ENCODE measurements around the gene CALML3. TPM values are rescaled to one million over a fixed set of nuclear protein-coding genes. Genes with fewer than 3 reads are reported as not detected.

The CALML3 gene
- total and polyA plus RNA-seq, 4 donors = 0.10 to 0.13 TPM; not detected in 2

DNA sequence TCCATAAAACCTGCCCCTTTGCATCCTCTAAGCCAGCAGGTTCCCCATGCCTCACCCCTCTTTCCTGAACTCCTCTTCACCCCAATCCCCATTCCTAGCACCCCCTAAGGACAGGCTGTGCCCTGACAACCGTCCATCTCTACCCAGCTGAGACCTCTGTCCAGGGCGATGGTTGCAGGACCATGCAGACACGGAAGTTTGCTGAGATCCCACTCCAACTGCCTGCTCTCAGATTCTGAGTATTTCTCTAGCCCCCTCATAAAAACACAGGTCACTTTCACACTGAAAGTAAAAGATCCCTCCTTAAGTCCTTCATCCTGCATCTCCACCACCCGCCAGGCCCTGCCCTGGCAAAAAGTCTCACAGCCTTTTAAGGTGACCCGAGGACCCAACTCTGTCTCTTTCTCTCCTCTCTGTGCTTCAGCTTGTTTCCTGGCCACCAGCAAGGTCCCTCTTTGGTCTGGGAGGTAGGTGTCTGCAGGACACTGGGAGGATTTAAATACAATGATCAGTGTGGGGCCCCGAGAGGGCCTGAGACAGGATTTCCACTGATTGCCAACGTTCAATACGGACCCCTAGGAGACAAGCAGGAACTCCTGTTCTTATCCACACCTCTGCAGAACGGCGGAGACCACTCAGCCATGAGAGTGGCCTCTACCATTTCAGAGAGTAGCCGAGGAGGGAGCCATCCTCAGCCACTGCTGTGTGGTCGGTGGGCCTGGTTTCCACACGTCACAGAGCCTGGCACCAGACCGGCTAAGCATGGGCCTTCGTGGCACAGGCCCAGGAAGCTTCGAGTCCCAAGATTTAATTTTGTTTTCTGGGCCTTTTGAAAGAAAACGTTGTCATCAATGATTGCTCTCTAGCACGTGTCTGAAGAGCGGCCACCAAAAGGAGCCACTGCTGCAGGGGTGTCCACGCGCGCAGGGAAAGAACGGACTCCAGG lies 27.9 kb downstream of the CALML3 start:
- Histone ChIP-seq H3K27ac (ENCODE audit: low read depth in 1 of 2, low read length in 2 of 2) (peak overlapping the region; percentile 15 to 76), H3K36me3 (ENCODE audit: control insufficient read depth in 1 of 2, insufficient read depth in 2 of 2, low read length in 1 of 2) (no peaks in the 10 kb centered on the region), H3K4me3 (ENCODE audit: low read length in 2 of 2) (no peak overlapping the region), H3K27me3 (ENCODE audit: control insufficient read depth in 1 of 2, insufficient read depth in 2 of 2, low read length in 1 of 2) (no peaks in the 10 kb centered on the region), H3K4me1 (ENCODE audit: control insufficient read depth in 1 of 2, insufficient read depth in 2 of 2, low read length in 2 of 2) (peaks cover 0 to 4% of the 10 kb centered on the region in 2 donors), H3K9me3 (ENCODE audit: control insufficient read depth, low read length) (no peaks in the 10 kb centered on the region)
- ATAC-seq (ENCODE audit: low FRiP score) (no peak), DNase-seq (peak; percentile 29 to 59)
- WGBS, 2 donors = 55 to 61% methylated on average over 23 of the region's 23 CpGs
- intact Hi-C loops (cut with DNase I) = no loop called here

DNA sequence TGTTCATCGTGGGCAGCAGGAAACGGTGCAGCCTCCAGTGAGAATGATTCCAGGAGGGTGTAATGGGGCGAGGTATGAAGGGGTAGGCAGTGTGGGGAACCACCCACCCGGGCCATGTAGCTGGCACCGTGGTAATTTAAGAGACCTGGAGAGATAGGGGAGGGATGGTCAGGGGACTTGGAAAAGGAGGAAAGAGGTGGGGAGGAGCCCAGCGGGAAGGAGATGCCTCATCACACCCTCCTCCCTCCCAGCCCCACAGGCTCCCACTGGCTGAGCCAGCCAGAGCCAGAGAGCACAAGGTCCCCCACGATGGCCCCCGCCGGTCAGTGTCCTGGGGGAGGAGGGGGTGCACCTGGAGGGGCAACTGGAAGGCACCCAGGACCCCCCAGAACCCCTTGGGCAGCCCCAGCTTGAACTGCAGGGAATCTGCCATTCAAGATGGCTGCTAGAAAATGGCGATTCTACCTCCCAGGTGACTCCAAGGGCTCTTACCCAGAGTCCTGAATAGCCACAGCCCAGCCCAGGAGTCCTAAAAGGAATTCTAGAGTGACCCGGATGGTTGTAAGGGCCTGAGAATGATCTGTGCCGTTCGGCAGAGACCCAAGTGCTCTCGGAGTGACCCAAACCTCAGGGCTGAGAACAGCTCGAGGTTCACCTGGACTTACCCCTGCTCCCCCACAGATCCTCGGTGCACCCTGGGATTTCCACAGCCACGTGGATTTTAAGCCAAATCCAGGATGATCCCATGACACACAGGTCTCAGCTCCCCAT lies 28.8 kb downstream of the CALML3 start:
- WGBS, 2 donors = 25 to 38% methylated on average over 14 to 17 of the region's 17 CpGs
- Histone ChIP-seq H3K9me3 (ENCODE audit: control insufficient read depth, low read length) (no peaks in the 10 kb centered on the region), H3K4me1 (ENCODE audit: control insufficient read depth in 1 of 2, insufficient read depth in 2 of 2, low read length in 2 of 2) (peaks cover 0 to 6% of the 10 kb centered on the region in 2 donors), H3K4me3 (ENCODE audit: low read length in 2 of 2) (no peak overlapping the region), H3K27ac (ENCODE audit: low read depth in 1 of 2, low read length in 2 of 2) (peak overlapping the region; percentile 34 to 76), H3K27me3 (ENCODE audit: control insufficient read depth in 1 of 2, insufficient read depth in 2 of 2, low read length in 1 of 2) (no peaks in the 10 kb centered on the region), H3K36me3 (ENCODE audit: control insufficient read depth in 1 of 2, insufficient read depth in 2 of 2, low read length in 1 of 2) (no peaks in the 10 kb centered on the region)
- ATAC-seq (ENCODE audit: low FRiP score) (peak; percentile 2), DNase-seq (peak; percentile 48 to 61)
- intact Hi-C loops (cut with DNase I) = no loop called here

DNA sequence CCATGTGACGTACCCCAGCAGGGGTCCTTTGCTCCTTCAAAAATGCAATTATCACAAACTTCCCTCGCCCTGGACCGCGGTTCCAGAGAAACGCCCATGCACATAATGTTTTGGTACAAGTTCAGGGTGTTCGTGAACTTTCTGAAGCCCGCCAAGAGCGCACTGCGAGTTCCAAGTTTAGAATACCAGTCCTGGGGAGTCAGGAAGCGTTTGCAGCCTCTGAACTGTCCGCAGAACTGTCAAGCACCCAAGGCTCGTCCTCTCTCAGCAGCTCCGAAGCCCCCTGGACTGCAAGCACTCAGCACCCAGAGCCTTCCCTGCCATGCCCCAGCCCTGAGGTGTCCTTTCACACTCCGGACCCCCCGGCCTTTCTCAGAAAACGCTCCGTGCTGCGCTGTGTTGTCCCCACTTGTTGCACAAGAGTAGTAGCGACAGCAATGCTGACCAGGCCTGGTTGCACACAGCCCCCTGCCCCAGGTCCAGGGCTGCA lies 30.3 kb downstream of the CALML3 start:
- Histone ChIP-seq H3K9me3 (ENCODE audit: control insufficient read depth, low read length) (no peaks in the 10 kb centered on the region), H3K4me1 (ENCODE audit: control insufficient read depth in 1 of 2, insufficient read depth in 2 of 2, low read length in 2 of 2) (peaks cover 0 to 6% of the 10 kb centered on the region in 2 donors), H3K27me3 (ENCODE audit: control insufficient read depth in 1 of 2, insufficient read depth in 2 of 2, low read length in 1 of 2) (no peaks in the 10 kb centered on the region), H3K4me3 (ENCODE audit: low read length in 2 of 2) (no peak overlapping the region), H3K27ac (ENCODE audit: low read depth in 1 of 2, low read length in 2 of 2) (peak overlapping the region; percentile 2 to 76), H3K36me3 (ENCODE audit: control insufficient read depth in 1 of 2, insufficient read depth in 2 of 2, low read length in 1 of 2) (no peaks in the 10 kb centered on the region)
- peak; percentile 21 for ATAC-seq (ENCODE audit: low FRiP score)
- WGBS, 2 donors = 7 to 10% methylated on average over 19 of the region's 19 CpGs
- peak; percentile 60 to 82 for DNase-seq
- intact Hi-C loops (cut with DNase I) = loop anchor here in 1 of 2 donors (5.0 kb wide), 2 partner anchors 47 to 108 kb away; no protein-coding TSS in a partner anchor

DNA sequence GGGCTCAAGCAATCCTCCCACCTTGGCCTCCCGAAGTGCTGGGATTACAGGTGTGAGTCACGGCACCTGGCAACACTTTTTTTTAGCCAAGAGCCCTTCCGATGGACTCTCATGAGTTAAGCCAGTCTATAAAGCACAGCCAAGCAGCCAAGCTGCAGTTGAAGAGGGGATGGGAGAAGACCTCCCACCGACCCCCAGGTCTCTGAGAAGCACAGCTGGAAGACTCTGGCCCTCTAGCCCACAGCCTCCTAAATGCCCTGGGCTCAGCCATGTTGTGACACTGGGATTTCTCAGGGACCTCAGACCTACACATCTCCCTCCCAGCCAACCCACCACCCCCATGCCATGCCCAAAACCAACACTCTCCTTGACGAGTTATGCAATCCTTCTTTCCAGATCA lies 31.1 kb downstream of the CALML3 start:
- peak overlapping the region in 1 of 2 donors; percentile 76 for H3K27ac ChIP-seq (ENCODE audit: low read depth in 1 of 2, low read length in 2 of 2)
- H3K4me3 ChIP-seq (ENCODE audit: low read length in 2 of 2) = no peak overlapping the region
- H3K9me3 ChIP-seq (ENCODE audit: control insufficient read depth, low read length) = no peaks in the 10 kb centered on the region
- no peaks in the 10 kb centered on the region for H3K36me3 ChIP-seq (ENCODE audit: control insufficient read depth in 1 of 2, insufficient read depth in 2 of 2, low read length in 1 of 2)
- H3K4me1 ChIP-seq (ENCODE audit: control insufficient read depth in 1 of 2, insufficient read depth in 2 of 2, low read length in 2 of 2) = peaks cover 1 to 6% of the 10 kb centered on the region in 2 donors
- WGBS, 2 donors = 83 to 84% methylated on average over 5 of the region's 5 CpGs
- ATAC-seq (ENCODE audit: low FRiP score) (no peak), DNase-seq (peak in 1 of 2 donors; percentile 51)
- intact Hi-C loops (cut with DNase I) = loop anchor here in 1 of 2 donors (5.0 kb wide), 2 partner anchors 46 to 109 kb away; no protein-coding TSS in a partner anchor
- no peaks in the 10 kb centered on the region for H3K27me3 ChIP-seq (ENCODE audit: control insufficient read depth in 1 of 2, insufficient read depth in 2 of 2, low read length in 1 of 2)

DNA sequence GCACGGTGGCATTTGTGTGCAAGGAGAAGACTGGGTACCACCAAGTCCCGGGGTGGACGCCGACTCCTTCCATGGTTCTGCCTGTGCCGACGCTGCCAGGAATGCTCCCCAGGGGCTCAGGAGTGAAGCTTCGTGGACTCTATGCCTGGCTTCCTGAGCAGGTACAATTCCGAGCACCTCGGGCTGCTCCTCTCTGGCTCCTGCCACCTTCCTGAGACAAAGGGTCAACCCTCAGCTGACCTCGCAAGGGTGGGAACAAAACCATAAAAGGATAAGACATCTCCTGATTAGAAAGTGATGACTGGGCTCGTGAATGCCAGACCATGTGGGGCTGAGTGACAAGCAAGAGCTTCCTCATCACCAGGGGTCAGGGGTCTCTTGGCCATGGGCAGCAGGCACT lies 31.8 kb downstream of the CALML3 start:
- H3K27me3 ChIP-seq (ENCODE audit: control insufficient read depth in 1 of 2, insufficient read depth in 2 of 2, low read length in 1 of 2) = no peaks in the 10 kb centered on the region
- H3K9me3 ChIP-seq (ENCODE audit: control insufficient read depth, low read length) = no peaks in the 10 kb centered on the region
- peak overlapping the region in 1 of 2 donors; percentile 48 for H3K27ac ChIP-seq (ENCODE audit: low read depth in 1 of 2, low read length in 2 of 2)
- H3K4me1 ChIP-seq (ENCODE audit: control insufficient read depth in 1 of 2, insufficient read depth in 2 of 2, low read length in 2 of 2) = peaks cover 1 to 6% of the 10 kb centered on the region in 2 donors
- no peaks in the 10 kb centered on the region for H3K36me3 ChIP-seq (ENCODE audit: control insufficient read depth in 1 of 2, insufficient read depth in 2 of 2, low read length in 1 of 2)
- ATAC-seq (ENCODE audit: low FRiP score) (no peak), DNase-seq (peak in 1 of 2 donors; percentile 63)
- 67 to 70% methylated on average over 11 of the region's 11 CpGs for WGBS, 2 donors
- no peak overlapping the region for H3K4me3 ChIP-seq (ENCODE audit: low read length in 2 of 2)
- intact Hi-C loops (cut with DNase I) = loop anchor here in 1 of 2 donors (5.0 kb wide), 2 partner anchors 46 to 109 kb away; no protein-coding TSS in a partner anchor

DNA sequence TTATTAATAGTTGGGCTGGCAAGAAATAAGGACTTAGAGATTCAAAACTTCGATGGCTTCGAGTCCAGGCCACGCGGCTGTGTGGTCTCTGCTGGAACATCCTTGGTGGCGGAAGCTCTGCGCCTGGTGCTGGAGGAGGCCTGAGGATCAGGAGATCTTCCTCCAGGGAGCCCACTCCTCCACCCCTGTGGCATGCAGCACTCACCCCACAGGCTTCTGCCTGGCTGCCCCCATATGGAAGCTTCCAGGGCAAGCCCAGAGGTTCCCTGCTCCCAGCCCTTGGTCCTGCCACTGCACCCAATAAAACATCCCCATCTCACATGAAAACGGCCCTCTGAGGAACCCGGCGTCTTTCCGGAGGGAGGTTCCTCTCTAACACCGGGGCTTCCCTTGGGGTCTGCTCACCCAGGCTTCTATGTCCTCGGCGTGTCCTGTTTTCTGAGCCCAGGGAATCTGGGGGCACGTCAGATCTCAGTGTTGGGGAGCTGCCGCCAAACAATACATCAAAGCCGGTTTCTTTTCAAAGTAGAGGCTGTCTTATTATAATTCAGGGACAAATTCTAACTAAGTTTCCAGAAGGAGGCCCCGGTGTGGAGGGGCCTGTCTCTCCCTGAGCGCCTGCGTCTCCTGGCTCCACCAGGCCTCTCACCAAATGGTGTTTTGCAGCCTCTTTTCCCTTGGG lies 32.4 kb downstream of the CALML3 start:
- DNase-seq (peak in 1 of 2 donors; percentile 73), ATAC-seq (ENCODE audit: low FRiP score) (no peak)
- Histone ChIP-seq H3K9me3 (ENCODE audit: control insufficient read depth, low read length) (no peaks in the 10 kb centered on the region), H3K27ac (ENCODE audit: low read depth in 1 of 2, low read length in 2 of 2) (peak overlapping the region; percentile 15 to 48), H3K27me3 (ENCODE audit: control insufficient read depth in 1 of 2, insufficient read depth in 2 of 2, low read length in 1 of 2) (no peaks in the 10 kb centered on the region), H3K4me3 (ENCODE audit: low read length in 2 of 2) (no peak overlapping the region), H3K36me3 (ENCODE audit: control insufficient read depth in 1 of 2, insufficient read depth in 2 of 2, low read length in 1 of 2) (no peaks in the 10 kb centered on the region), H3K4me1 (ENCODE audit: control insufficient read depth in 1 of 2, insufficient read depth in 2 of 2, low read length in 2 of 2) (peaks cover 1 to 6% of the 10 kb centered on the region in 2 donors)
- intact Hi-C loops (cut with DNase I) = loop anchor here in 1 of 2 donors (5.0 kb wide), 2 partner anchors 45 to 110 kb away; no protein-coding TSS in a partner anchor
- 51 to 64% methylated on average over 19 of the region's 19 CpGs for WGBS, 2 donors

DNA sequence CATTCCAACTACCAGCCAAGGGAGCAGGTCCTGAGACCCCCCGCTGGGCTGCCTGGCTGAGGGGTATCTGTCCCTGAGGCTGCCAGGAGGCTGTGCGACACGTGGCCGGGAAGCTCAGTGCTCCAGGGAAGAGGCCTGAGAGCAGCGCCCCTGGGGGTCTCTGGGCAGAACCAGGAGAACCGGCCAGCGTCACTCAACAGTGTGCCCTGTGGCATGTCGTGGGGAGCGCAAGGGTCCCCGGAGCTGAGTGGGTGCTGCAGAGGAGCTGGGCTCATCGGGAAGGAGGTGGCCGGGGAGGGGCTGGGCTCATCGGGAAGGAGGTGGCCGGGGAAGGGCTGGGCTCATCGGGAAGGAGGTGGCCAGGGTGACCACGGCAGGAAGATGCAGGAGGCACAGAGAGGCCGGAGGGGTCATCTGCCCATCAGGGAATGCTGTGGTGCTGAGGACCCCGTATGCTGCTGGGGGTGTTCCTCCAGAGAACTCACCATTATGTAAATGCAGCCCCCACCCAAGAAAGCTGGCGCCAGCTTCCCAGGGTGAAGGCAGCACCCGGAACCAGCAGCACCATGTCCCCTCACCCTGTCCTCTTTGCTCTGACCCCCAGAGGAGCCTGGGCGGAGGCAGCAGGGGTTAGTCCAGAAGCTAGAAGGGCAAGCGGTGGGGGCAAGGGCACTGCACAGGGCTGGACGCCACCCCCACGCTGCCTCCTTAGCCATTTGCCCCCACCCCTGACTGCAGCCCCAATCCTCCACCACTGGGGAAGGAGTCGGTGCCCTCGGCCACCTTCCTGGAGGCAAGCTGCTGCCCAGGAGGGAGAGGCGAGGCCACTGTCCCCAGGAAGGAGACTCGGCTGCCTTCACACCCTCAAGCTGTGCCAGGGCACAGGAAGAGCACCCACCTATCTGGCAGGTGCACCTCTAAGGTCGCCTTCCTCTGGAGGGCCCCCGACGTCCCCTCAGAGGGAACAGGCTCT lies 33.3 kb downstream of the CALML3 start:
- no peaks in the 10 kb centered on the region for H3K9me3 ChIP-seq (ENCODE audit: control insufficient read depth, low read length)
- H3K27me3 ChIP-seq (ENCODE audit: control insufficient read depth in 1 of 2, insufficient read depth in 2 of 2, low read length in 1 of 2) = no peaks in the 10 kb centered on the region
- no peak overlapping the region for H3K4me3 ChIP-seq (ENCODE audit: low read length in 2 of 2)
- H3K4me1 ChIP-seq (ENCODE audit: control insufficient read depth in 1 of 2, insufficient read depth in 2 of 2, low read length in 2 of 2) = peaks cover 1 to 6% of the 10 kb centered on the region in 2 donors
- DNase-seq (peak in 1 of 2 donors; percentile 73), ATAC-seq (ENCODE audit: low FRiP score) (no peak)
- 72 to 73% methylated on average over 31 of the region's 31 CpGs for WGBS, 2 donors
- no peaks in the 10 kb centered on the region for H3K36me3 ChIP-seq (ENCODE audit: control insufficient read depth in 1 of 2, insufficient read depth in 2 of 2, low read length in 1 of 2)
- H3K27ac ChIP-seq (ENCODE audit: low read depth in 1 of 2, low read length in 2 of 2) = peak overlapping the region; percentile 15 to 16
- intact Hi-C loops (cut with DNase I) = loop anchor here in 1 of 2 donors (5.0 kb wide), 2 partner anchors 44 to 111 kb away; no protein-coding TSS in a partner anchor
